Measurements from ENCODE around the gene ANXA11. TPM values are rescaled to one million over a fixed set of nuclear protein-coding genes. Genes with fewer than 3 reads are reported as not detected.

The ANXA11 gene
- total RNA-seq, 1 experiment from 2014 or later = 241 TPM

DNA sequence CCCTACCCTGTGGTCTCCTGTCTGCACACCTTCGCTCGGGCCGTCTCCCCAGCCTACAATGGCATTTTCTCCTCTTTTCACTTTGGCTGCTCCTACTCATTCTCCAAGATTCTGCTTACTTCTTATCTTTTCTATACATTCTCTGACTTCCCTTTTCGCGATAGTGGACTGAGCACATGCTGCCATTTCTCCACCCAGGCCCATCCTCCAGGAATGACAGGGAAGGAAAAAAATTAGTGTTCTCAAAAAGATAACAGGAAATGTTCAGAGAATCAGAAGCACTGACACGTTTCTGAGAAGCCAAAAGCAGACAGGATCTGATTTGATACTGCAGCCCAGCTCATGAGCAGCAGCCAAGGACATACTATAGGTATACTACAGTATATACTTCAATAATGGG, 6.4 kb upstream of the ANXA11 start:
- TF ChIP-seq SIN3A (IDR thresholded peaks at IDR 0.05; ENCODE audit: borderline replicate concordance, insufficient read depth, low read depth, low read length) (no peak), POLR2AphosphoS5 (IDR thresholded peaks at IDR 0.05; ENCODE audit: low read depth, low read length) (no peak), TCF7L2 (IDR thresholded peaks at IDR 0.05; ENCODE audit: low read depth, low read length) (no peak)
- TF ChIP-seq, protein P1, sequence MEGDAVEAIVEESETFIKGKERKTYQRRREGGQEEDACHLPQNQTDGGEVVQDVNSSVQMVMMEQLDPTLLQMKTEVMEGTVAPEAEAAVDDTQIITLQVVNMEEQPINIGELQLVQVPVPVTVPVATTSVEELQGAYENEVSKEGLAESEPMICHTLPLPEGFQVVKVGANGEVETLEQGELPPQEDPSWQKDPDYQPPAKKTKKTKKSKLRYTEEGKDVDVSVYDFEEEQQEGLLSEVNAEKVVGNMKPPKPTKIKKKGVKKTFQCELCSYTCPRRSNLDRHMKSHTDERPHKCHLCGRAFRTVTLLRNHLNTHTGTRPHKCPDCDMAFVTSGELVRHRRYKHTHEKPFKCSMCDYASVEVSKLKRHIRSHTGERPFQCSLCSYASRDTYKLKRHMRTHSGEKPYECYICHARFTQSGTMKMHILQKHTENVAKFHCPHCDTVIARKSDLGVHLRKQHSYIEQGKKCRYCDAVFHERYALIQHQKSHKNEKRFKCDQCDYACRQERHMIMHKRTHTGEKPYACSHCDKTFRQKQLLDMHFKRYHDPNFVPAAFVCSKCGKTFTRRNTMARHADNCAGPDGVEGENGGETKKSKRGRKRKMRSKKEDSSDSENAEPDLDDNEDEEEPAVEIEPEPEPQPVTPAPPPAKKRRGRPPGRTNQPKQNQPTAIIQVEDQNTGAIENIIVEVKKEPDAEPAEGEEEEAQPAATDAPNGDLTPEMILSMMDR (IDR thresholded peaks at IDR 0.05) = no peak
- POLR2A ChIA-PET = no interaction called here
- in situ Hi-C loops (cut with HindIII; ENCODE audit: low pct_unique_long_range_greater_than_20kb, low sequenced_read_pairs) = no loop called here

DNA sequence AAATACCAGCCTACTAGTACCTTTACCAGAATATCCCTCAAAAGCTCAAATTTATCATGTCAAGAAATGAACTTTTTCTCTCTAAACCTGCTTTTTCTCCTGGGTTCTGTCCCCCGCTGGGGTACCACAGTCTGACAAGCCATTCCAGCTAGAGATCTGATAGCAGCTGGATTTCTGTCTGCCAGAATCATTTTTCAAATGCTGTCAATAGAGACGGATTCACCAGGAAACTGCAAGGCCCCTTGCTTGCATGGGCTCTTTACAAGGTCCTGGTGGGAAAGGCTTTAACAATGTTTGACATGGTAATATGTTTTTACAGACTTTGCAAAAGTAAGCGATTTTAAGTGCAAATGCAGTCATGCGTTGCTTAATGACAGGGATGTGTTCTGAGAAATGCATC, 4.9 kb upstream of the ANXA11 start:
- no peaks in the 10 kb centered on the region for H3K9me3 ChIP-seq (ENCODE audit: control insufficient read depth, insufficient read depth, low read depth, low read length)
- in situ Hi-C loops (cut with HindIII; ENCODE audit: low pct_unique_long_range_greater_than_20kb, low sequenced_read_pairs) (no loop called here), intact Hi-C loops (cut with micrococcal nuclease; ENCODE audit: unreplicated experiment) (no loop called here)
- BruUV-seq (replicated peaks) = no TSS peak
- H3K27ac ChIP-seq (ENCODE audit: low read length) = peak overlapping the region; percentile 84; the same call in 1 of the 2 replicates
- ATAC-seq (no peak), DNase-seq (ENCODE audit: low read depth, low spot score) (no peak)
- no peaks in the 10 kb centered on the region for H3K36me3 ChIP-seq (ENCODE audit: control insufficient read depth, insufficient read depth, low read length)
- no peaks in the 10 kb centered on the region for H3K27me3 ChIP-seq (ENCODE audit: control insufficient read depth, insufficient read depth, low read length)
- POLR2A ChIA-PET = no interaction called here
- H3K4me1 ChIP-seq (ENCODE audit: control insufficient read depth, insufficient read depth, low read length) = peaks cover 25% of the 10 kb centered on the region
- CTCF ChIA-PET = no interaction called here
- no peak for TF ChIP-seq TCF7L2 (IDR thresholded peaks at IDR 0.05; ENCODE audit: low read depth, low read length)
- TF ChIP-seq, protein P2, sequence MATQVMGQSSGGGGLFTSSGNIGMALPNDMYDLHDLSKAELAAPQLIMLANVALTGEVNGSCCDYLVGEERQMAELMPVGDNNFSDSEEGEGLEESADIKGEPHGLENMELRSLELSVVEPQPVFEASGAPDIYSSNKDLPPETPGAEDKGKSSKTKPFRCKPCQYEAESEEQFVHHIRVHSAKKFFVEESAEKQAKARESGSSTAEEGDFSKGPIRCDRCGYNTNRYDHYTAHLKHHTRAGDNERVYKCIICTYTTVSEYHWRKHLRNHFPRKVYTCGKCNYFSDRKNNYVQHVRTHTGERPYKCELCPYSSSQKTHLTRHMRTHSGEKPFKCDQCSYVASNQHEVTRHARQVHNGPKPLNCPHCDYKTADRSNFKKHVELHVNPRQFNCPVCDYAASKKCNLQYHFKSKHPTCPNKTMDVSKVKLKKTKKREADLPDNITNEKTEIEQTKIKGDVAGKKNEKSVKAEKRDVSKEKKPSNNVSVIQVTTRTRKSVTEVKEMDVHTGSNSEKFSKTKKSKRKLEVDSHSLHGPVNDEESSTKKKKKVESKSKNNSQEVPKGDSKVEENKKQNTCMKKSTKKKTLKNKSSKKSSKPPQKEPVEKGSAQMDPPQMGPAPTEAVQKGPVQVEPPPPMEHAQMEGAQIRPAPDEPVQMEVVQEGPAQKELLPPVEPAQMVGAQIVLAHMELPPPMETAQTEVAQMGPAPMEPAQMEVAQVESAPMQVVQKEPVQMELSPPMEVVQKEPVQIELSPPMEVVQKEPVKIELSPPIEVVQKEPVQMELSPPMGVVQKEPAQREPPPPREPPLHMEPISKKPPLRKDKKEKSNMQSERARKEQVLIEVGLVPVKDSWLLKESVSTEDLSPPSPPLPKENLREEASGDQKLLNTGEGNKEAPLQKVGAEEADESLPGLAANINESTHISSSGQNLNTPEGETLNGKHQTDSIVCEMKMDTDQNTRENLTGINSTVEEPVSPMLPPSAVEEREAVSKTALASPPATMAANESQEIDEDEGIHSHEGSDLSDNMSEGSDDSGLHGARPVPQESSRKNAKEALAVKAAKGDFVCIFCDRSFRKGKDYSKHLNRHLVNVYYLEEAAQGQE (IDR thresholded peaks at IDR 0.05; ENCODE audit: insufficient read depth in 1 of 2, low read depth in 2 of 2, low read length in 1 of 2) = no peak
- TF ChIP-seq SIN3A (IDR thresholded peaks at IDR 0.05; ENCODE audit: borderline replicate concordance, insufficient read depth, low read depth, low read length) = no peak
- TF ChIP-seq POLR2AphosphoS5 (IDR thresholded peaks at IDR 0.05; ENCODE audit: low read depth, low read length) = no peak
- TF ChIP-seq, protein P1 (IDR thresholded peaks at IDR 0.05) = no peak
- H3K4me3 ChIP-seq (ENCODE audit: low read depth in 2 of 2, low read length in 2 of 2) = no peak overlapping the region

More for the DNA sequence above, 6.4 kb upstream of the ANXA11 start:
- no peak for ATAC-seq
- Histone ChIP-seq H3K4me1 (ENCODE audit: control insufficient read depth, insufficient read depth, low read length) (peaks cover 17% of the 10 kb centered on the region; the same call in 1 of the 2 replicates), H3K27me3 (ENCODE audit: control insufficient read depth, insufficient read depth, low read length) (no peaks in the 10 kb centered on the region), H3K27ac (ENCODE audit: low read length) (no peak overlapping the region), H3K9me3 (ENCODE audit: control insufficient read depth, insufficient read depth, low read depth, low read length) (no peaks in the 10 kb centered on the region), H3K4me3 (ENCODE audit: low read depth in 2 of 2, low read length in 2 of 2) (no peak overlapping the region), H3K36me3 (ENCODE audit: control insufficient read depth, insufficient read depth, low read length) (no peaks in the 10 kb centered on the region)
- CTCF ChIA-PET = no interaction called here
- intact Hi-C loops (cut with micrococcal nuclease; ENCODE audit: unreplicated experiment) = no loop called here
- BruUV-seq (replicated peaks) = no TSS peak
- DNase-seq (ENCODE audit: low read depth, low spot score) = no peak
